Inflammatory macrophage treated with lipopolysaccharide for 4 hours (primary cell): ENCODE measurements around the gene TUBB6.

Experiments
- DNase-seq: peaks from one replicate; pipeline ENCODE4 v3.0.0-alpha.2; 2020

Gene TUBB6

GRCh38 chr18:12342661-12343060, 34.6 kb downstream of the TUBB6 start:
- DNase-seq, result no peak

- no peak for DNase-seq
These were observed 37.6 kb downstream of the TUBB6 start for GRCh38 chr18:12345491-12346239.

DNA sequence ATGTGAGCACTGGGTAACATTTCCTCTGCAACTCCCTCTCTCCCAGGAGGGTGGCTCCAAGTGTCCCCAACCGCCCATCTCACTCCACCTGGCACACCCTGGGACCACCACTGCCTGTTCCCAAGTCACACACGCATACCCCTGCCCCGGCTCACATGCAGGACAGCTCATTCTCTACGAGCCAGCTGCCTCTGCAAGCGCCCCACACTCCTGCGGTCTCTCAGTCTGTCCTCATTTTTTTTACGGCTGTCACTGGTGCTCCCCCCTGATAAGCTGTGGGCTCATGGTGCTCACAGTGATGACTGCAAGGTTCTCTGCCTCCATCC, 38.2 kb downstream of the TUBB6 start:
- DNase-seq, result no peak

DNA sequence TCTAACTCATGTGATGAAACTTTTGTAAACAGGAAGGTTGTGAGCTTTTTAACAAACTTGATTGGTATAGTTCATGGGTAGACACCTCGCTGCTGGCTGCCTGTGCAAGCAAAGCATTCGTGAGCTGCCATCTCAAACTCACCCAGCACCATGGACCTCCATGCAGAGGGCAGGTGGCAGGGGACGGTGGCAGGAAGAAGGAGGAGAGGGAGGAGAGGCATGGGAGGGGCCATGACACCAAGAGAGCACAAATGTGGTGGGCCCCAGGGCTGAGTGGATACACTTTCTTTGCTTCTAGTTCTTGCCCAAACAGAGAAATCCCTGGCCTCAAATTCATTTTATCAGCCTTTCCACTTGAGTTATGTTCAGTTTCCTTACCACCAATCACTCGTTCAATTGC, 39.9 kb downstream of the TUBB6 start:
- no peak for DNase-seq

GRCh38 chr18:12352188-12352587, 44.1 kb downstream of the TUBB6 start:
- DNase-seq, result no peak

DNA sequence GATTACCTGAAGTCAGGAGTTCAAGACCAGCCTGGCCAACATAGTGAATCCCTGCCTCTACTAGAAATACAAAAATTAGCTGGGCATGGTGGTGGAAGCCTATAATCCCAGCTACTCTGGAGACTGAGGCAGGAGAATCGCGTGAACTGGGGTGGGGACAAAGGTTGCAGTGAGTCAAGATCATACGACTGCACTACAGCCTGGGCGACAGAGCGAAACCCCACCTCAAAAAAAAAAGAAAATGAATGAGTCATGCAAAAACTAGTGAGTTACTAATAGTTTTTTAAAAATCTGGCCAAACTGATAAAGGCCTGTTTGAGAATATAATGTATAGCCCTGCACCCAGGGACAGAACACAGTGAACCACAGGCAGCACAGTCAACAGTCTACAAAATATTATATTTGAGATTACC, 51.5 kb downstream of the TUBB6 start:
- DNase-seq, result no peak

DNA sequence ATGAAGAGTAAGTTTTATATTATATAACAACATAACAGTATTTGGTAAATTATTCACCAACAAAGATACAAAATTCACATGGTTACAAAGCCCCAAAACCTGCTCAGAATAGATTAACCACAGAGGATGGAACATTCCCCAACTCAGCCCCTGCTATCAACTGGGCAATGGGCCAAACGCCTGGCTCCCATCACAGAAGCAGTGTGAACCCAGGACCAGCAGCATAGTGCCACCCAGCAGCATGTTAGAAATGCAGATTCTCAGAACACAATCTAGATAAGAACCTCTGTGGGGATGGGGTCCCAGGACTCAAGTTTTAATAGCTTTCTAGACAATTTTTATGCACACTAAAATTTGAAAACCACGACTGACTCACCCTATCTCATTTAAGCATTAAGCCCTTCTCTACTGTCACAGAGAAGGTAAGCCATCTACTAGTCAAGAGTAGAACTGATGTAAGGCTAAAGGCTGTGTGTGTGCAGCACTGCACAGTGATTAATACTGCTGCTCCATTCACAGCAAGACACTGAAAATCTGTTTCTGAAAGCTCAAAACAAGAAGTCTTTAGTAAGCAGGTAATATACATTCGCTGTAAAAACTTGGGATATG, 53.8 kb downstream of the TUBB6 start:
- DNase-seq, result no peak

- DNase-seq, result no peak
These were observed 54.6 kb downstream of the TUBB6 start for GRCh38 chr18:12362473-12363174.

DNA sequence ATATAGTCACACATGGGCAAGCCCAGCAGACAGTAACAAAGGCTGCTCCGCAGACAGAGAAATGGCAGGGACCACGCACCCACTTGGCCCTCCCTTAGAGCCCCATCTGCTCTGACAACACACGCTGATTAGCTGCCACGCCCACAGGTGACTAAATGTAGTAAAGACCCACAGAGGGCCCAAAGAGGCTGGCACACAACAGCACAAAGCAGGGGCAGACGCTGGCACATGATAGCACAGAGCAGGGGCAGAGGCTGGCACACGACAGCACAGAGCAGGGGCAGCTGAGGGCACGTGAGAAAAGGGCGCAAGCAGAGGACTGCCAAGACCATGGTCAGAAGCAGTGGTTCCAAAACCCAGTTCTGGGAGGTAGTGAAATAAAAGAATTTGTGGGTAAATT, 58.3 kb downstream of the TUBB6 start:
- DNase-seq, result no peak

DNA sequence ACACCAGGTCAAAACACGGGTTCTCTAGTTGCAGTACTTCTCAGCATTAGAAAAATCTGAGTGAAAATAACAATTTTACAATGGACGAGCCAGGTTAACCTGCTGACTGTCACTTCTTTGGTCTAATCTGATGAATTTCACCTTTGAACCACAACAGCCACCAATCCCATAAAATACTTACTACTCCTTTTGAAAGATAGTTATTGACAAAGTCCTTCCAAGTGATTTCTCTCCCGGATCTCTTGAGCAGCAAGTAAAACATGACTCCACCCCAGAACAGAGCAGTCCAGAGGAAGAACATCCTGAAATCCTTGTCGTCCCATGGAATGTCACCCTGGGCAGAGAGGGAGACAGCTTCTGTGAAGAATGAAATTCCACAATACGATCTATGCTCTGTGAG, 58.7 kb downstream of the TUBB6 start:
- no peak for DNase-seq

- no peak for DNase-seq
These were observed 61.2 kb downstream of the TUBB6 start for GRCh38 chr18:12369211-12369610.

DNA sequence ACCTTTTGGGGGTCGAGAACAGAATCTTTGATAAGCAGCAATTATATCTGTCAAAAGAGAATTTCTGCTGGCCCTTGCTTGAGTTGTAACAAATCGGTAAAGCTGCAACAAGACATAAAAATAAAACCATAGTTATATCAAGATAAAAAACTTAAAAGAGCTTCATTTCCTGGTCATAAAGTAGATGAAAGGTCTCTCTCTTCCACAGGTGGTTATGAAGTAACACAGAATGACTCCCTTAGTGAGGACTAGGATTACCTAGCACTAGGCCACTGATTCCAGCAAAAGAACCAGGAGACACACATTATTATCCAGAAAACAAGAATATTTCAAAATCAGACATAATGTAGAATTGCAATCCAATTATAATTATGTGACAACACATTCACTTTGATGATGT, 63.5 kb downstream of the TUBB6 start:
- no peak for DNase-seq

- DNase-seq, result no peak
These were observed 64.4 kb downstream of the TUBB6 start for GRCh38 chr18:12372406-12372805.

- DNase-seq, result no peak
These were observed 65.2 kb downstream of the TUBB6 start for GRCh38 chr18:12373116-12373770.

DNA sequence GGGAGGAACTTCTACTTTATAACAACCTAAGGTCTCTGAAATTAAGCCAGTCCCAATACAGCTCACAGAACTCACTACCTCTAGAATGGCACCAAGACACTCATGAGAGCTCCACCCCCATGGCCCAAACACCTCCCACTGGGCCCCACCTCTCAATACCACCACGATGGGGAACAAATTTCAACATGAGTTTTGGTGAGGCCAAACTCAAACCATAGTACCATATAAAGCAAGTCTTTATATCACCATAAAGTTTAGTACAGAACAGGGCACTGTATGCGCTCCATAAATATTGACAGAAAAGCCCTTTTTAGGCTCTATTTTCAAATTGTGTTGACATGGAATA, 65.7 kb downstream of the TUBB6 start:
- no peak for DNase-seq

DNA sequence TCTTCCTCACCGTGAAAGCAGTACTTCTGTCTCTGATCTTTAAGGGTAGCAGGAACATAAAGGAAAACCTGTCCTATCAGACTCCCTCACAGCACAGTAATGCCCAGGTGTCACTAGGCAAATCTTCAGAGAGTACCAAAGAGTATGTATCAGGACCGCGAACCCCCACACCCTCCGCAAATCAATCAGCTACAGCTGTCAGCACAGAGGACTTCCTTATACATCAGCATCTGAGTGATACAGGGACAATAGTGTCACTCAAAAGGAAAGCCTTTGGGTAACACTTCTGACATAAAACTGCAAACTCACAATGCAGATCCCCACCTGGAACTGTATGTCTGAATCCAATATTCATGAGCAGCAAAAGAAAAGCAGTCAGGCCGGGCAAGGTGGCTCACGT, 66.4 kb downstream of the TUBB6 start:
- DNase-seq, result no peak
